Fibroblast of skin of abdomen (primary cell): Measurements from ENCODE around the gene PSMA5.
"Not testable (repeated sequence)": the region's sequence is repeated elsewhere in the genome, so short reads cannot be mapped to it uniquely, and the experiment has no call there.

Experiments used
- DNase-seq: peaks from one replicate; pipeline ENCODE4 v3.0.0-alpha.2; 2013

PSMA5 gene

DNA sequence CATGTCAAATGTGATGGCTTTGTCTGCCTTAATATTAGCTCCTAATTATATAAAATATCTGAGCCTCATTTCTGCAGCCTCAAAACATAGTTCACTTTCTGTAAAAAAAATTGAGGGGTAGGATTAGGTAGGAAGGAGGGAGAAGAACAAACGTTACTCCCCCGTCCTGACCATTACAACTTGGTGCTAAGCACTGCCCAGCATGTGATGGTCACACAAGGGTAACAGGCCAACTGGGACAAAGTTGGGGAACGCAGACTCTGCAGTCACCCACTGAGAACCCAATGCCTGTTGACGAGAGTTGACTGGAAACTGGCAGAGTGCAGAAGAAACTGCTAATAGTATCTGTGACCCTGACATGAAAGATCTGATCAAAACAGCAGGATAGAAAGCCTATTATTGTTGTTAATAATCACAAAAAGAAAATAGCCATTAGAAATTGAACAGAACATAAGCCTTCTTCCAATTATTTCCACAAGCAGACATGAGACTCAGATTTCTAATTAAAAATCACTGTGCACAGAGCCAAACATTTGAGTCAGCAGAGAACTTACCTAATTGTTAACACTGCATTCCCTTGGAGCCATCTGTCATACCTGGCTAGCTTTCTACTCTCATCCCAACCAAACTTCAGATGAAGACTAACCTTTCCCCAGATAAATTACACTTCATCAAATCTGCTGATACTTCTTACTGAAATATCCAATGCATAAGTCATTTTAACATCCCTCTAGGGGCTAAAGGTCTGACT, 34.0 kb downstream of the PSMA5 start:
- DNase-seq, result no peak

DNA sequence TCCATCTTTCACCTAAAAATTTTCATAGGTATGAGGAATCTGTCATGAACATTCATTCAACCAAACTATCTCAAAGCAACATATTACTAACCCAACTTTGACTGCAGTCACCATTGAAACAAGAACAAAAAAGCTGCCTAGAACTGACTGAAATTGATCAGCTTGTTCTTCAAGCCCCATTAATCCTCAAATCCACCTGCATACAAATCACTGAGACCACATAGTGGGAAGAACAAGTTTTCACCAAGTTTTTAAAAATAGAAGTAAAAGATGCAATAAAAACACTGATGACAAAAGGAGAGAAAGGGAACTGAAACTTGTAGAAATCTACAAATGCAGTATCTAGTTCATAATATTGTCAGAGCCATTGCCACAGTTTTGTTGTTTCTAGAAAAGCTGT, 34.6 kb downstream of the PSMA5 start:
- no peak for DNase-seq

DNA sequence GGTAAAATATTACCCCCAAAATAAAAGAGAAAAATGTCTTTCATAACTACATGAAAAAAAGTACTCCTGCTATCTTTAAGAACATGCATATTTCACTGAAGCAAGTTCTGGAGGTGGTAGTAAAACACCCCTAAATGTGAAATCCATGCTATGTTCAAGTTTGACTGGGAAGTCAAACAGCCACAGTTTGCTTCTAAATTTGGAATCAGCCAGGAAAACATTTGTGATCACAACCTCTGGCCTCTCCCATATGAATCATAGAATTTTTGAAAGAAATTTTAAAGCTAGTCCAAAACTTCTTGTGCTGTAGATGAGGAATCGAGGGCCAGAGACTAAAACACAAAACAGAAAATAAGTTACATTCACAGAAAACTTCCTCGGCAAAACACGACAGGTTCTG, 35.1 kb downstream of the PSMA5 start:
- no peak for DNase-seq

DNA sequence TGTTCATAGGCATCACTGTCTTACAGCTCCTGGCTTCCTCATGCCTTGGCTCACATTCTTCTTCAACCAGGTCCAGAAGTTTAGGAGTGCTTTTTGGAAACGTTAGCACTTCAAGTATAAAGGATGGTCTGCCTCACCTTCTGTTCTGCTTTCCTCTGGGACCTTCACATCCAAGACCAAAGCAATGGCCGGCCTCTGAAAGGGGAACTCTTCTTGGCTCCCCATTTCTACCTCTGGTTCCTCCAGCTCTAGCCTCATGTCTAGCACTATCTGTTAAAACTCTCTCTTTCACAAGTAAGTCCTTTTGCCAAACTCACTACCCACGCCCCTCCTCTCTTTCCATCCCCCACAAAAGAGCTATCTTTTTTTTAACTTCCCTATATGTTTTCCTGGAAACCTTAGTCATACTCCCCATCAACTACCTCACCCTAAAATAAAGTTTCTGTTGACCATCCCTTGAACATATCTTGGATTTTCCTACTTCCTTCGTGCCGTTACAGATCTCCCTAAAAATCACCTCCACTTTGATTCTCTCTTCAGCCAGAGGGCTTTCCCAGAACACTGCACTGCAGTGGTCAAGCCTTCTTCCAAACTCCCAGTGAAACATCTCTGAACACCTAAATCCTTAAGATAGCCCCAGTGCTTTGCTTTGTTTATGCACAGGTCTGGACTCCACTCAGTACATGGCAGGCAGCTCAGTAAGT, 36.5 kb downstream of the PSMA5 start:
- no peak for DNase-seq

DNA sequence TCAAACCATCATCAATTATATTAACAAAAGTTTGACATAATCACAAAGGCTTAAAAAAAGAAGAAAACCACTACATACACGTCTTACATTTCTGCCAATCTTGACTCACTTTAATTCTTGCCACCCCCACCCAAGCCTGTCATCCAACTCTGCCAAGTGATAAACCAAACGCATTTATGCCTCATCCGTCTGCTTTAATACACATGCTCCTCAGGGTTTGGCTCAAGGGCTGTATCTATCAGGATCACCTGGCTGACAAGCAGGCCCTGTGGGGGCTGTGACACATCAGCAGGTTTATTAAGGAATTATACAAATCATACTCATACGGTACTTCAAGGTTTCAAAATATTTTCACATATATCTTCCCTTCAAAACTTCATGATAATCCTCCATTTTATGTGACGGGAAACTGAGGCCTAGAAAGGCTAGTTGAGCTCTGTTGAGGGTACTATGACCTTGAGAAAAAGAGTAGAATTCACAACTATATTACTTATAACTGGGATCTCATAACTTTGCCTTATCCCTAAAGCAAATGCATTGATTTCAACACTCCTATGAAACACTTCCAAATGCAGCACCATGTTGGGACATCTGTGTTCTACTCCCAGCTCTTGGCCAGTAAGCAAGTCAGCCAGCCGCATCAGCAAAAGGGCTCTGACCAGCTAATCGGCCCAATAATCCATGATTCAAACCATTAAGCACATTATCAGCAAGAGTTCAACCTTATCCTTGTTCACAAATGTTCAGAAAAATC, 37.2 kb downstream of the PSMA5 start:
- DNase-seq, result no peak

DNA sequence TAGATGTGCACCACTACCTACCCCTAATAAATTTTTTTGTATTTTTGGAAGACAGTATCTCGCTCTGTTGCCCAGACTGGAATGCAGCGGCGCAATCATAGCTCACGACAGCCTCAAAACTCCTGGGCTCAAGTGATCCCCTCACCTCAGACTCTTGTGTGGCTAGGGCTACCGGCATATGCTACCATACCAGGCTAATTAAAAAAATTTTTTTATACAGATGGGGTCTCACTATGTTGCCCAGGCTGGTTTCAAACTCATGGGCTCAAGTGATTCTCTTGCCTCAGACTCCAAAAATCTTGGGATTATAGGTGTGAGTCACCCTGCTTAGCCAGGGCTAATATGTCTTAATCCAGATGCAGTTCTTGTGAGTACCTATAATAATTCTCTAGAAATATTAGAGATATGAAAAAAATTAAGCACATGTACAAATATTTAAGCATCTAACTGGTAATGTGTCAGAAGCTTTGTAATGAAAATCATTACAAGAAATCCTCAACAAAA, 38.0 kb downstream of the PSMA5 start:
- DNase-seq, result no peak

DNA sequence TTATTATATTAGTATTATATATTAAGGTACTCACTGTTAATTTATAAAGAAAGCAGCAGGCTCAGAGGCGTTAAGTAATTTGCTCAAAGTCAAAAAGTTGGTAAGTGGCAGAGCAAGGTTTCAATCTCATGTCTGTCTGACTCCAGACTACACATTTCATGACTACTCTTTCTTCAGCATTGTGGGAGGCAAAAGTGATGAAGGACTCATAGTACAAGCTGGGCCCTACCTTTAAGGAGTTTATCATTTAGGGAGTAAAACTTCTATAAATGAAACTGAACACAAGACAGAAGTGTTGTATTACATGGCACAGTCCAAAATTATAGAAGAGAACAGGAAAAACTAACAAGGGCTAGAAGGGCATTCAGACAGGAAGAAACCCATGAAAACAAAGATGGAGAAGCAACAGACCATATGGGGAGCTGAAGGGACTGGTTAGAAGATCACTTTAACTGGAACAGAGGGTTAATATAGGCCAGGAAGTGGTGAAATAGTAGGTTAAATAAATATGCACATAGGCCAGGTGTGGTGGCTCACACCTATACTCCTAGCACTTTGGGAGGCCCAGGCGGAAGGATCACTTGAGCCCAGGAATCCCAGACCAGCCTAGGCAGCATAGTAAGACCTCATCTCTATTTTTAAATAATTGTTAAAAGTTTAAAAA, 40.1 kb downstream of the PSMA5 start:
- DNase-seq, result no peak

DNA sequence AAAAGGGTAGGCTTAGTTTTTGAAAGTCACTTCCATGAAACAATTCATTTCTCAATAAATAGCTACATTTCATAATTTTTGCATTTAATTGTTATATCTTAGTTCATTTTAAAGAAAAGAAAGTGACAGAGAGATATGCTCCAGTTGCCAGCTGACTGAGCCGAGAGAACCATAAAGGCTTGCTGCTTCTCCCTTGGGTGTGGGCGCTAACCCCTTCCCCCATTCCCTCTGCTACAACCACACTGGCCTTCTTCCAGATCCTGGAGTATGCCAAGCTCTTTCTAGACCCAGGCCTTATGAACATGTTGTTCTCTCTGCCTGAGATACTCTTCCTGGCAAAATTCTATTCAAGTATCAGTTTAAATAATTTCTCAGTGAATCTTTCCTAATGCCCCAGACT, 40.8 kb downstream of the PSMA5 start:
- no peak for DNase-seq

DNA sequence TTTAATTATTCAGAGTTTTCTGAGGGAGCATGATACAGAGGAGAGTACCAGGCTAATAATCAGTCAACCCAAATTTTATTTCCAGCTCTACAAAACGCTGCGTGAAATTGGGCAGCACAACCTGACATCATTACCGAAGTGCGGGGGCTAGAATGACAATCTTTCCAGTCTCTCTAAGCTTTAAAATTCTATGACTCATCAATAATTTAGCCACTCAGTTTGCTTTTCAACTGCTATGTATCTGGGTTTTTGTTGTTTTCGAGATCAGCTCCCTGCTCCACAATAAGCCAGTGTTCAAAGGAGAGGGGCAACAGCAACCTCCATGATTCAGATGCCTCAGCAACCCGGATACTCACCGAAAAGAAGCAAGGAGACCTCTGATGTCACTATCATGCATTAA, 42.4 kb downstream of the PSMA5 start:
- no peak for DNase-seq

DNA sequence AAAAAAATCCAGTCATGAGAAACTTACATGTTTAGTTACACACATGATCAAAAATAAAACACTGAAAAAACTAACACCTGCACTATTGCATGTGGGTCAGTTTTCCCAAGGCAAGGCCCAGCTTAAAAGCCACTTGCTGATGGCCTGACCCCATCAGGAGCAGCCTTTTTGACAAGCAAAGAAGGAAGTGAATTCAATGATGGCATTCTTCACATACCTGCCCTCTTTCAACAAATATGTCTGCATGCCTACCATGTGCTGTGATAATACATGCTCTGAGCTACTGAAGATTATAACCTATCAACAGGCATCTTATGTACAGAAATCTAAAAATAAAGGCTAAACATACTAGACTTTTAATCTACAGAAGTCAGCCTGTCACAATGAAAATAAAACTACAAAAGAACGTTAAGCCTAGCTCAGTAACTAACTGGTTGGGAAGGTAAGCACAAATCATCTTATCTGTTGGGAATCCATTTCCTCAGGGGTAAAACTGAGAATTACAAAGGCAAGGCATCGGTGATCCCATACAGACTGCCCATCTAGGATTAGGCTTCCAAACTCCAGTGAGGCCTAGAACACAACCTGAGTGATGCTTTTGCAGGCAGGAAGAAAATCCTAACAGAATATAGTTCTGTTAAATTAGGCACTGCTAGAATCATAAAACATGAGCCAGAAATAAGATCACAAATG, 43.0 kb downstream of the PSMA5 start:
- DNase-seq, result no peak

DNA sequence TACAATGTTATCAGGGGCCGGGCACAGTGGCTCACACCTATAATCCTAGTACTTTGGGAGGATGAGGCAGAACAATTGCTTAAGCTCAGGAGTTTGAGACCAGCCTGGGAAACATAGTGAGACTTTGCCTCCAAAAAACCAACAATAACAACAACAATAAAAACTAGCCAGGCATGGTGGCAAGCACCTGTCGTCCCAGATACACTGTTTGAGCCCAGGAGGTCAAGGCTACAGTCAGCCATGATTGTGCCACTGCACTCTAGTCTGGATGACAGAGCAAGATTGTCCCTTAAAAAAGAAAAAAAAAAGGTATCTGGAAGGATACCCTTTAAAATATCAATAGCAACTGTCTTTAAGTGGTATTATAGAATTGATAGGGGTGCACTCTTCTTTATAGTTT, 44.7 kb downstream of the PSMA5 start:
- DNase-seq, result no peak

DNA sequence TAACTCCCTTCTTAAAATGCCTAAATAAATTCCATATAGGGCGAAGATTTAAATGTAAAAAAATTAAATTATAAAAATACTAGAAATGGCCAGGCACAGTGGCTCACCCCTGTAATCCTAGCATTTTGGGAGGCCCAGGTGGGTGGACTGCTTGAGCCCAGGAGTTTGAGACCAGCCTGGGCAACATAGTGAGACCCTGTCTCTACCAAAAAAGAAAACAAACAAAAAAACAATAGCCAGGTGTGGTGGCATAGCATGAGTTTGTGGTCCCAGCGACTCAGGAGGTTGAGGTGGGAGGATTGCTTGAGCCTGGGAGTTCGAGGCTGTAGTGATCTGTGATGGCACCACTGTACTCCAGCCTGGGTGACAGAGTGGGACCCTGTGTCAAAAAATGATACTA, 46.3 kb downstream of the PSMA5 start:
- DNase-seq, result no peak

DNA sequence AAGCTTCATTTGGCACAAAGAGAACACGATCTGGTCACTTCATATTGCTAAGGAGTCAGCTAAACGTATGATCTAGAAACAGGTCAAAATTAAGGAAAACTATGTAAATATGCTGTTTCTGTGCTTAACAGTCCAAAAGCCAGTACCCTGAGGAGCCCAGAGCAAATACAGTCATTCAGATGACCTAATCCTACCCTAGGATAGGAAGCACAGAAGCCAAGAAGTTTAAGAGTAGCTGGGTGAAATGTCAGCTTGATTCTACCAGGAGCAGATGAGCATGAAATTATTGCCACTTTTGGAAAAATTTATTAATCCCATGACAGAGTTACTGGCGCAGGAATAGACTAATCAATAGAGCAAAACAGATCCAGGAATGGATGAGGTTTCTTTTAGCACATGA, 46.8 kb downstream of the PSMA5 start:
- no peak for DNase-seq

DNA sequence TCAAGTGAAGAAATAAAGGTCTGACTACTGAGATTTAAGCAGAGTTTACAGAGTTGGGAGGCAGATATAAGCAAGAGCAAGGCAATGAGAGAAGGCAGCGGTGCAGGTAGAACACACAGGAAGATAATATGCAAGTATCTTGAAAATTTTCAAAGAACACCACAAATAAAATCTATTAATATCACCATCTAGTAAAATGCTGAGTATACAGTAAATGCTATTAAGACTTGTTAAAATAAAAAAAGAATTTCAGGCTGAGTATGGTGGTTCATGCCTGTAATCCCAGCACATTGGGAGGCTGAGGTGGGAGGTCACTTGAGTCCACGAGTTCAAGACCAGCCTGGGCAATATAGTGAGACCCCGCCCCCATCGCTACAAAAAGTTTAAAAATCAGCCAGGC, 48.5 kb downstream of the PSMA5 start:
- no peak for DNase-seq

DNA sequence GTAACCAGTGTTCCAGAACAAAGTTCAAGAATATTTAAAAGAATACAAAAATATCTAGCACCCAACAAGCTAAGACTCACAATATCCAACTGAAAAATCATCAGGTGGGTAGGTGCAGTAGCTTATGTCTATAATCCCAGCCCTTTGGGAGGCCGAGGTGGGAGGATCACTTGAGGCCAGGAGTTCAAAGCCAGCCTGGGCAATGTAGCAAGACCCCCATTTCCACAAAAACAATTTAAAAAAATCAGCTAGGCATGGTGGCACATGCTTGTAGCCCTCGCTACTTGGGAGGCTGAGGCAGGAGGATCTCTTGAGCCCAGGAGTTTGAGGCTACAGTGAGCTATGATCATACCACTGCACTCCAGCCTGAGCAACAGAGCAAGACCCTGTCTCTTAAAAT, 52.6 kb downstream of the PSMA5 start:
- not testable (repeated sequence) for DNase-seq

DNA sequence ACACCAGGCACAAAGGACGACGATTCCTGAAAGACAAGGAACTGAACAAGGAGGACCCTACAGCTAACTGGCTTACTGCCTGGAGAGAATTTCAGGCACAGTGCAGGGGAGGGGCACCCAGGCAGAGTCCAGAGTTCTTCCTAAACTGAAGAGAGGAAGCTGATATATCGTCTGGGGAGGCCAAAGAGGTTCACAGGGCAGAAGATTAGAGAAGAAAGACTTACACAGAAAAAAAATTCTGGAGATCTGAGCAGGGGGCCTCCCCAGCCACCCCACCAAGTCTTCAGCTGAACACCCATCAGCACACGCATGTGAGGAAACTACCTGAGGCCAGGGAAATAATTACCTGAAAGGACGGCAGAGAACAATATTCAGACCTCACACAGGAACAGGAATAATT, 53.1 kb downstream of the PSMA5 start:
- DNase-seq, result no peak

DNA sequence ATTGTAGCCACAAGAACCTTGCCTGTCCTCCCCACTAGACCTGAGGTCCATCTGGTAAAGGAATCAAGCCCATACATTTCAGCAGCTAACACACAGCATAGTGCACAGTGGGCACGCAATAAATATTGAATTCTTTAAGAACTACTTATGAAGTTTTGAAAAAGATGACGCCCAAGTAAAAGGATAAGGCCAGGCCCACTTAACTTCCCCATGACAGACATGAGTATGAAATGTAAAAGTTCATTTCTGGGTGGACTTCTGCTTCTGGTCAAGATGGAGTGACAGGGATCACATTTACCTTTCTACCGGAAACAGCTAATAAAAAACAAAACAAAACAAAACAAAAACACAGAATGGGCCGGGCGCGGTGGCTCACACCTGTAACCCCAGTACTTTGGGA, 54.0 kb downstream of the PSMA5 start:
- no peak for DNase-seq

DNA sequence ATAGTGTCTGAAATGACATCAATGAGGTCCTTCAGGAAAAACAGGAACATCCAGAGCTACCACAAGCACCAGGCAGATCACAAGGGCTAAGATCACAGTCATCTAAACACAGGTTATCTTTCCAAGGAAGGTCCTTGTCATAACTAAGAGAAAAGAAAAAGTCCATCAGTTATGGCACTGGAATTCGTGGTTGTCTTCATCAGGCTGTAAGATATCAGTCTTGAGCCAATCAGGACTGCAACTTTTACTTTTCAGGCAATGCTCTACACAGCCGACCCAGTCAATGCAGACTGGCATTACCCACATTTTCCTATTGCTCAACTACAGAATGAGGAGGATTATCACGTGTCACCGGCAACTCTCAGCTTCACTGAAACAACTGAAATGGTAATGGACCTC, 54.9 kb downstream of the PSMA5 start:
- peak; percentile 54 for DNase-seq

DNA sequence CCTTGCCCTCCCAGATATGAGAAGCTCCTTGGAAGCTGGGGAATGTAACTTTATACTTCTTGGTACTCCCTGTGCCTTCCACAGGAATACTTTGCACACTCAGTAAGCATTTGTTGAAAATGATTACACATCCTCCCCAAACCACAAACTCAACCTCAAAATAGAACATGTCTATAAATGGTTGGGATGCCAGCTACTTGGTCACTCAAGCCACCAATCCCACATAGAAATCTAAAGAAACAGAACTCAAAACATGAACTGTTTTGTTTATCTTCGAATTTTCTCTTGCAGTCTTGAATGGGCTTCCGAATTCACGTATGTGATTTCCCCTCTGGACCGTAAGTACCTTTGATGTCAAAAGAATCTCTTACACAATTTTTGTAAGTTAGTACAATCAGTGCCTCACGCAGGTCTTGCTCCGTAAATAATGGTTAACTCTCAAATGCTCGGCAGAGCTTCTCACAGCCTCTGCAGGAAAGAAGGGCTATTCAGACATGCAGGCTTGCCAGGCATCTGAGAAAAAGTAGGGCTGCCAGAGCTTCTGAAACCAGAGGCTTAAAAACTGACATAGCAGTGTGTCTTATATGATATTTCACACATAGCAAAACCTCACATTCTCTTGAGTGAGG, 55.4 kb downstream of the PSMA5 start:
- DNase-seq, result peak; percentile 95

DNA sequence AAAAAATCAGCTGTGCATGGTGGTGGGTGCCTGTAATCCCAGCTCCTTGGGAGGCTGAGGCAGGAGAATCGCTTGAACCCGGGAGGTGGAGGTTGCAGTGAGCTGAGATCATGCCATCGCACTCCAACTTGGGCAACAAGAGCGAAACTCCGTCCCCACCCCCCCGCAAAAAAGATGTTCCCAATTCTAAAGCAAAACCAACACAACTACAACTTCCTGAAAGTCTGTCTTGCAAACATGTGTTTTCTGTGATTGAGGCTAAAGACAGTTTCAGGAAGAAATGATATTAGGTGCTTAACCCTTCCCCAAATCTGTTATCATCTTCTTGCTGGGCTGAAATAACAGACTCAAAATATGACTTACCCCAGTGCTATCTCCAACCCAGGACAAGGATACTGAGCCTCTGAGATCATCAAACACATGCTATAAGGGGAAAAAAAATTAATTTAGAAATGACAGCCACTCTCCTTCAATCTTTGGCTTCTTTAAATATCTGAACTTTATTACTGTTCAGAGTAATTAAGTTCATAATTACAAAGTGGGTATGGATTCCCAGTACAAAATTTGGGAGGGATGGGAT, 57.0 kb downstream of the PSMA5 start:
- peak; percentile 60 for DNase-seq

DNA sequence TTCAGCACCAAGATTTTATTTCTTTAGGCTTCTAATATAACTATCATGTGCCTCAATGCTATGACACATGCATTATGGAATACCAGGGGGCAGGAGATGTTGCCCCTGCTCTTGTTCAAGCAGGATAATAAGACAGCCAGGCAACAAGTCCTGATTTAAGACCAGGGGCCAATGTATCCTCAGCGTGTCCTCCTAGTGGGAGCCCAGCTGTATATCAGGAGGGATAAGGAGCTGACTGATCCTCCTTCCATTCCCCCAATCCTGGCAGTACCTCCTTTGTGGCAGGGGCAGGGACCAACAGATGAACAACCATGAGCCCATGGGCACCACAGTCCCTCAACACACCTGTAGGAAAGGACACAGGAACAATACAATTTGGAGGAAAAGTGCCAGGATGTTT, 57.8 kb downstream of the PSMA5 start:
- no peak for DNase-seq

DNA sequence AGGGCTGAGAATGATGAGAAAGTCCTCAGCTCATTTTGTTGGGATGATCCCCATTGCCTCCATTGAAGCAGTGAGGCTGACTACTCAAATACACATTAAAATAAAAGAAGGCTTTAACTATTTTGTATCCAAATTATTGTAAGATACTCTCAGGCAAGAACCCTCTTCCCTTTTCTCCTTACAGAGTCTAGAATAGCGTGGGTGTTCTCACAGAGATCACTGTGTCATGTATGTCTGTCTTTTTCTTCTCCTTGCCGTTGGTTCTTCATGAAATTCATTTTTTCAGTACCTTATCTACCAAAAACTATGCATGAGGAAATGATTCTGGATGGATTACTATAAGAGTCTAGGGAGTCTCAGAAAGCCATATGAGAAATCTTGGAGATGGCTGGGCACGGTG, 58.6 kb downstream of the PSMA5 start:
- DNase-seq, result no peak
